Keratinocyte (primary cell): Measurements from ENCODE around the gene ARHGAP4. TPM values are rescaled to one million over a fixed set of nuclear protein-coding genes. Genes with fewer than 3 reads are reported as not detected.

ENCODE experiments used
- DNase-seq: peaks from one replicate; pipeline ENCODE4 v3.0.0-alpha.2; 2011; ENCODE audit warnings: low read depth, missing footprints, low spot score
- FAIRE-seq: peaks from 2 replicates; lab custom pipeline; 2011; peaks lifted over from hg19 to GRCh38; lab: Jason Lieb, UNC
- H2AFZ ChIP-seq: 2 replicates; pipeline ENCODE4 v1.6.0; 2012; ENCODE audit warnings: low read length, control low read depth, inconsistent platforms; ENCODE audit not compliant: control insufficient read depth
- H3K27ac ChIP-seq: 2 replicates; pipeline ENCODE4 v1.5.1; 2011; ENCODE audit warnings: low read length; ENCODE audit not compliant: control insufficient read depth, insufficient read depth
- H3K27me3 ChIP-seq: 3 replicates; pipeline ENCODE4 v1.6.0; 2011; ENCODE audit warnings: low read length; ENCODE audit not compliant: control insufficient read depth, insufficient read depth; ENCODE audit errors: extremely low read depth
- H3K36me3 ChIP-seq, 2 experiments: 2 replicates in 1 of 2; 3 replicates in 1 of 2; pipeline ENCODE4 v1.5.1; 2011; ENCODE audit warnings: low read length in 2 of 2, mild to moderate bottlenecking in 1 of 2; ENCODE audit not compliant: control insufficient read depth in 2 of 2, insufficient read depth in 2 of 2; ENCODE audit errors: extremely low read depth in 1 of 2
- H3K4me1 ChIP-seq: 3 replicates; pipeline ENCODE4 v1.5.1; 2011; ENCODE audit warnings: low read length; ENCODE audit not compliant: control insufficient read depth, insufficient read depth; ENCODE audit errors: extremely low read depth
- H3K4me2 ChIP-seq: 3 replicates; pipeline ENCODE4 v1.6.0; 2011; ENCODE audit warnings: low read depth, low read length; ENCODE audit not compliant: control insufficient read depth, insufficient read depth; ENCODE audit errors: extremely low read depth
- H3K4me3 ChIP-seq, 3 experiments: fragments of 200-600 bp in 1 of 3; sonication (generic) in 1 of 3; 2 replicates in 2 of 3; 3 replicates in 1 of 3; pipeline ENCODE4 v1.5.1; 2011 to 2016; ENCODE audit warnings: low read length in 3 of 3, mild to moderate bottlenecking in 3 of 3, control low read depth in 2 of 3, inconsistent platforms in 1 of 3, low read depth in 1 of 3, mixed read lengths in 1 of 3, mixed run types in 1 of 3, moderate library complexity in 1 of 3; ENCODE audit not compliant: control insufficient read depth in 2 of 3, insufficient read depth in 2 of 3; ENCODE audit errors: extremely low read depth in 1 of 3
- H3K79me2 ChIP-seq: 2 replicates; pipeline ENCODE4 v1.6.0; 2012; ENCODE audit warnings: low read length; ENCODE audit not compliant: control insufficient read depth, insufficient read depth
- H3K9ac ChIP-seq: 3 replicates; pipeline ENCODE4 v1.6.0; 2011; ENCODE audit warnings: low read length; ENCODE audit not compliant: control insufficient read depth, insufficient read depth; ENCODE audit errors: extremely low read depth
- H3K9me1 ChIP-seq: 3 replicates; pipeline ENCODE4 v1.6.0; 2011; ENCODE audit warnings: low read length; ENCODE audit not compliant: control insufficient read depth, insufficient read depth; ENCODE audit errors: extremely low read depth
- H3K9me3 ChIP-seq: 2 replicates; pipeline ENCODE4 v1.5.1; 2012; ENCODE audit warnings: low read depth, low read length; ENCODE audit not compliant: control insufficient read depth
- H4K20me1 ChIP-seq: 3 replicates; pipeline ENCODE4 v1.6.0; 2011; ENCODE audit warnings: low read length; ENCODE audit not compliant: control insufficient read depth, insufficient read depth; ENCODE audit errors: extremely low read depth
- EZH2 ChIP-seq: IDR thresholded peaks from one replicate; pipeline ENCODE4 v1.6.1; 2012; ENCODE audit warnings: inconsistent platforms, mild to moderate bottlenecking, low read length, moderate library complexity
- dilution Hi-C: fragments of 300-500 bp; cut with MboI; formaldehyde crosslinking; loops from one replicate; pipeline ENCODE4 v1.7.0; 2020; ENCODE audit warnings: low sequenced_read_pairs; ENCODE audit not compliant: extremely low pct_ligation_motif_present
- polyA plus RNA-seq, 5 experiments: library from polyadenylated mRNA; depleted of rRNA in 3 of 5; stranded (reverse) in 3 of 5; stranded (forward) in 1 of 5; unstranded in 1 of 5; fragments of >200 nt; gene quantifications; 1 replicate in 1 of 5; 2 replicates in 3 of 5; 3 replicates in 1 of 5; pipeline versions ENCODE4 v1.2.1 to v1.2.3, GENCODE V29; 2011 to 2012; ENCODE audit warnings: missing spikeins in 2 of 5, low read depth in 1 of 5, low replicate concordance in 1 of 5
- TF ChIP-seq, protein P1 (sequence below), 3 experiments: IDR thresholded peaks in 1 of 3; conservative IDR thresholded peaks in 1 of 3; optimal IDR thresholded peaks in 1 of 3; 2 replicates in 2 of 3; 3 replicates in 1 of 3; pipeline versions ENCODE3 to v1.5.1; 2011; ENCODE audit warnings: low read length in 3 of 3, mild to moderate bottlenecking in 3 of 3, moderate library complexity in 2 of 3, control low read depth in 1 of 3, inconsistent platforms in 1 of 3; ENCODE audit not compliant: insufficient read depth in 2 of 3; ENCODE audit errors: extremely low read depth in 1 of 3

The ARHGAP4 gene
- polyA plus RNA-seq, 1 donor (not counting 4 experiments of a cell fraction or from before 2014, with no cell fraction given) = 0.35 TPM

DNA sequence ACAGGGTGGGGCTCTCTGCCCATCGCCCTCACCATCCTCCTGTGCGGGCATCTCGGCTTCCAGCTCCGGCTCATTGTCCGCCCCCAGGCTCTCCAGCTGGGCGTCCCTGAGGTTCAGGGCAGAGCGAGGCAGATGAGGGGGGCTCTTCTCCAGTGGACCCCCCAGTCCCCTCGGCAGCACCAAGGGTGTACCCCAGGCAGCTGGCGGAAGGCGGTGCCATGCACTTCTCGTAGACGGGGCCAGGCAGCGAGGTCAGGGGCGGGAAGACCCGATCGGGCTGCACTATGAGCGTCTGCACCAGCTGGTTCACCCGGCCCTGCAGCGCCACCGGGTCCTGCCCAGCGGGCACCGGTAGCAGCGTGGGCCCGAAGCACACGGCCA is 16.1 kb downstream of the ARHGAP4 start:
- H3K27ac ChIP-seq = no peak overlapping the region
- no peak overlapping the region for H3K4me2 ChIP-seq
- no peak for TF ChIP-seq EZH2
- TF ChIP-seq, protein P1, sequence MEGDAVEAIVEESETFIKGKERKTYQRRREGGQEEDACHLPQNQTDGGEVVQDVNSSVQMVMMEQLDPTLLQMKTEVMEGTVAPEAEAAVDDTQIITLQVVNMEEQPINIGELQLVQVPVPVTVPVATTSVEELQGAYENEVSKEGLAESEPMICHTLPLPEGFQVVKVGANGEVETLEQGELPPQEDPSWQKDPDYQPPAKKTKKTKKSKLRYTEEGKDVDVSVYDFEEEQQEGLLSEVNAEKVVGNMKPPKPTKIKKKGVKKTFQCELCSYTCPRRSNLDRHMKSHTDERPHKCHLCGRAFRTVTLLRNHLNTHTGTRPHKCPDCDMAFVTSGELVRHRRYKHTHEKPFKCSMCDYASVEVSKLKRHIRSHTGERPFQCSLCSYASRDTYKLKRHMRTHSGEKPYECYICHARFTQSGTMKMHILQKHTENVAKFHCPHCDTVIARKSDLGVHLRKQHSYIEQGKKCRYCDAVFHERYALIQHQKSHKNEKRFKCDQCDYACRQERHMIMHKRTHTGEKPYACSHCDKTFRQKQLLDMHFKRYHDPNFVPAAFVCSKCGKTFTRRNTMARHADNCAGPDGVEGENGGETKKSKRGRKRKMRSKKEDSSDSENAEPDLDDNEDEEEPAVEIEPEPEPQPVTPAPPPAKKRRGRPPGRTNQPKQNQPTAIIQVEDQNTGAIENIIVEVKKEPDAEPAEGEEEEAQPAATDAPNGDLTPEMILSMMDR (optimal IDR thresholded peaks at IDR 0.05 in 1 of 3, IDR thresholded peaks at IDR 0.05 in 1 of 3, conservative IDR thresholded peaks at IDR 0.05 in 1 of 3; ENCODE audit: extremely low read depth in 1 of 3, insufficient read depth in 2 of 3, low read length in 3 of 3) = no peak
- H3K27me3 ChIP-seq = no peaks in the 10 kb centered on the region
- DNase-seq = no peak
- no peaks in the 10 kb centered on the region for H3K9me1 ChIP-seq
- FAIRE-seq = no peak
- no peaks in the 10 kb centered on the region for H4K20me1 ChIP-seq
- H3K79me2 ChIP-seq = no peaks in the 10 kb centered on the region
- no peaks in the 10 kb centered on the region for H3K36me3 ChIP-seq
- dilution Hi-C loops = no loop called here
- H3K4me3 ChIP-seq = no peak overlapping the region
- no peak overlapping the region for H3K9ac ChIP-seq
- H2AFZ ChIP-seq = no peak overlapping the region
- H3K4me1 ChIP-seq = no peaks in the 10 kb centered on the region
- H3K9me3 ChIP-seq = no peaks in the 10 kb centered on the region

DNA sequence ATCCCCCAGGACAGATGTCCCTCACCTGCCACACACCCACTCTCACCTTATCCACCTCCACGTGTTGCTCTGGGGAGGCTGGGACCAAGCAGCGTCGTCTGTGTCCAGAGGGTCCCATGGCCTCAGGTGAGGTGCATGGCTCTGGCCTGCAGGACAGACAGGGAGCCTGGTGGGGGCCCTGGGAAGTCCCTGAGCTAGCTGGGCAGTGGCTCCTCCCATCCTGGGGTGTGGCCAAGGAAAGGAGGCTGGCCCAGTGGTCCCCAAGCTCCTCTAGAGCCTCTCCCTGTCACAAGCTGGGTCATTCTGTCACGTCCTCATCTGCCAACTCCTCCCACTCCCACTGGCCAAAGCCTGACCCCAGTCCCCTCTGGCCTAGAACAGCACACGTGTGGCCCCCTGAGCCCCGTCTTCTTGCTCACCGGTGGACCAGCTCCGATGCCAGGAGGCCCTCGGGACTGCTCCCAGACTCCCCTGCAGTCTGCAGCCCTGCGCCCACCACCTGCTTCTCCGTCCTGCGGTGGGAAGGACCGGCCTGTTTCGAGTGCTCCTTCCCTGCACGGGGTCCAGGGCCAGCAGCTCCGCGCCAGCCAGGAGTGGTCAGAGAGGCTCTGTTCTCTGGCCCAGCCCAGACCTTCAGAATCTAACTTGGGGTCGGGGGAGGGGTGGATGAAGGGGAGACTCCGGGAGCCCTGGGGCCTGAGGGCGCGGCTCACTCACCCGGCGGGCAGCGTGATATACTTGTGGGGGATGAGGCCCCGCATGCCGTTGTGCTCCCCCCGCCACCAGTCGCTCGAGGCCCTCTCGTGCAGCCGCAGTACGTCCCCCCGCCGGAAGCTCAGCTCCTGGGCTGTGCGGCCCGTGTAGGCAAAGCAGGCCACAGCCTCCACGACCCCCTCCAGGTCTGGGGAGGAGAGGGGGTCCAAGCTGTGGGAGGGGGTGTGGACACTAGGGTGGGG is 16.8 kb downstream of the ARHGAP4 start:
- no peak for FAIRE-seq
- Histone ChIP-seq H3K36me3 (no peaks in the 10 kb centered on the region), H2AFZ (no peak overlapping the region), H3K9me3 (no peaks in the 10 kb centered on the region), H3K4me3 (no peak overlapping the region), H3K9me1 (no peaks in the 10 kb centered on the region), H3K9ac (no peak overlapping the region), H3K27ac (no peak overlapping the region), H3K27me3 (no peaks in the 10 kb centered on the region), H3K79me2 (no peaks in the 10 kb centered on the region), H3K4me1 (no peaks in the 10 kb centered on the region), H4K20me1 (no peaks in the 10 kb centered on the region), H3K4me2 (no peak overlapping the region)
- dilution Hi-C loops = no loop called here
- no peak for TF ChIP-seq EZH2
- TF ChIP-seq, protein P1 (optimal IDR thresholded peaks at IDR 0.05 in 1 of 3, IDR thresholded peaks at IDR 0.05 in 1 of 3, conservative IDR thresholded peaks at IDR 0.05 in 1 of 3; ENCODE audit: extremely low read depth in 1 of 3, insufficient read depth in 2 of 3, low read length in 3 of 3) = no peak
- DNase-seq = no peak
